ENCODE measurements around the gene U2AF2. TPM values are rescaled to one million over a fixed set of nuclear protein-coding genes. Genes with fewer than 3 reads are reported as not detected.

The U2AF2 gene
- total and polyA plus RNA-seq, 2 of the 8 experiments (the other 6 are each of a cell fraction or from before 2014, with no cell fraction given), result 162 to 252 TPM

- TF ChIP-seq E2F6 (IDR thresholded peaks at IDR 0.05) (no peak), PHF8 (conservative IDR thresholded peaks at IDR 0.05; ENCODE audit: low read depth, low read length) (no peak), SRF (IDR thresholded peaks at IDR 0.05; ENCODE audit: low read depth, low read length) (no peak), EZH2 (IDR thresholded peaks at IDR 0.05; ENCODE audit: low read depth, low read length, severe bottlenecking) (no peak), TEAD4 (IDR thresholded peaks at IDR 0.05; ENCODE audit: low read depth, low read length) (no peak), NRF1 (IDR thresholded peaks at IDR 0.05; ENCODE audit: low read depth, low read length) (no peak), TAF1 (IDR thresholded peaks at IDR 0.05; ENCODE audit: low read depth, low read length) (no peak)
Measured at GRCh38 chr19:55711719-55712118, 56.9 kb downstream of the U2AF2 start (continued).

All from H1 (cell line).